Measurements from ENCODE around the gene SERPINA6. TPM values are rescaled to one million over a fixed set of nuclear protein-coding genes. Genes with fewer than 3 reads are reported as not detected.

Gene SERPINA6
- total RNA-seq, 3 donors from 2014 or later, result 1.2 to 12.5 TPM; not detected in 1

GRCh38 chr14:94338023-94338422 lies 14.9 kb upstream of the SERPINA6 start:
- Histone ChIP-seq H3K4me3 (no peak overlapping the region), H3K4me1 (peaks cover 0 to 6% of the 10 kb centered on the region in 2 donors), H3K27me3 (no peaks in the 10 kb centered on the region), H3K36me3 (no peaks in the 10 kb centered on the region), H3K9me3 (no peaks in the 10 kb centered on the region), H3K27ac (no peak overlapping the region)
- TF ChIP-seq CTCF (IDR thresholded peaks at IDR 0.05) (no peak), POLR2A (IDR thresholded peaks at IDR 0.05) (no peak), POLR2AphosphoS5 (IDR thresholded peaks at IDR 0.05) (no peak)
- DNase-seq (ENCODE audit: low spot score in 2 of 2), result no peak
- intact Hi-C loops (cut with DNase I; ENCODE audit: low total_unique reads), result loop anchor here (10.0 kb wide), 1 partner anchor 397 kb away; no protein-coding TSS in a partner anchor

GRCh38 chr14:94337274-94337673 lies 14.1 kb upstream of the SERPINA6 start:
- H3K4me3 ChIP-seq, result no peak overlapping the region
- H3K9me3 ChIP-seq, result no peaks in the 10 kb centered on the region
- peaks cover 0 to 6% of the 10 kb centered on the region in 2 donors for H3K4me1 ChIP-seq
- intact Hi-C loops (cut with DNase I; ENCODE audit: low total_unique reads), result loop anchor here (10.0 kb wide), 1 partner anchor 398 kb away; no protein-coding TSS in a partner anchor
- no peaks in the 10 kb centered on the region for H3K36me3 ChIP-seq
- no peak overlapping the region for H3K27ac ChIP-seq
- TF ChIP-seq CTCF (IDR thresholded peaks at IDR 0.05) (no peak), POLR2AphosphoS5 (IDR thresholded peaks at IDR 0.05) (no peak), POLR2A (IDR thresholded peaks at IDR 0.05) (no peak)
- no peaks in the 10 kb centered on the region for H3K27me3 ChIP-seq
- DNase-seq (ENCODE audit: low spot score in 2 of 2), result no peak

- Histone ChIP-seq H3K9me3 (no peaks in the 10 kb centered on the region), H3K27ac (no peak overlapping the region), H3K4me3 (no peak overlapping the region), H3K27me3 (no peaks in the 10 kb centered on the region), H3K36me3 (no peaks in the 10 kb centered on the region), H3K4me1 (no peaks in the 10 kb centered on the region)
- DNase-seq (ENCODE audit: low spot score in 2 of 2), result no peak
- peak in 1 of 3 donors; percentile 22 for TF ChIP-seq POLR2AphosphoS5 (IDR thresholded peaks at IDR 0.05)
- no peak for TF ChIP-seq CTCF (IDR thresholded peaks at IDR 0.05)
- no peak for TF ChIP-seq POLR2A (IDR thresholded peaks at IDR 0.05)
- intact Hi-C loops (cut with DNase I; ENCODE audit: low total_unique reads), result loop anchor here (10.0 kb wide), 1 partner anchor 400 kb away; no protein-coding TSS in a partner anchor
These were observed 11.7 kb upstream of the SERPINA6 start for GRCh38 chr14:94334872-94335271.

GRCh38 chr14:94332587-94332986 lies 9.5 kb upstream of the SERPINA6 start:
- H3K27me3 ChIP-seq, result no peaks in the 10 kb centered on the region
- DNase-seq (ENCODE audit: low spot score in 2 of 2), result no peak
- H3K4me3 ChIP-seq, result no peak overlapping the region
- no peak for TF ChIP-seq POLR2AphosphoS5 (IDR thresholded peaks at IDR 0.05)
- no peak for TF ChIP-seq CTCF (IDR thresholded peaks at IDR 0.05)
- no peak for TF ChIP-seq POLR2A (IDR thresholded peaks at IDR 0.05)
- H3K9me3 ChIP-seq, result no peaks in the 10 kb centered on the region
- H3K27ac ChIP-seq, result no peak overlapping the region
- intact Hi-C loops (cut with DNase I; ENCODE audit: low total_unique reads), result loop anchor here (10.0 kb wide), 1 partner anchor 402 kb away; no protein-coding TSS in a partner anchor
- H3K36me3 ChIP-seq, result no peaks in the 10 kb centered on the region
- no peaks in the 10 kb centered on the region for H3K4me1 ChIP-seq

GRCh38 chr14:94332063-94332583 lies 9.0 kb upstream of the SERPINA6 start:
- intact Hi-C loops (cut with DNase I; ENCODE audit: low total_unique reads), result loop anchor here (10.0 kb wide), 1 partner anchor 403 kb away; no protein-coding TSS in a partner anchor
- Histone ChIP-seq H3K27me3 (no peaks in the 10 kb centered on the region), H3K4me1 (no peaks in the 10 kb centered on the region), H3K4me3 (no peak overlapping the region), H3K36me3 (no peaks in the 10 kb centered on the region), H3K9me3 (no peaks in the 10 kb centered on the region), H3K27ac (no peak overlapping the region)
- TF ChIP-seq POLR2AphosphoS5 (IDR thresholded peaks at IDR 0.05) (no peak), CTCF (IDR thresholded peaks at IDR 0.05) (no peak), POLR2A (IDR thresholded peaks at IDR 0.05) (no peak)
- no peak for DNase-seq (ENCODE audit: low spot score in 2 of 2)

Data from breast epithelium (tissue), 4 donors.